Measurements from ENCODE around the gene TEP1.

DNA sequence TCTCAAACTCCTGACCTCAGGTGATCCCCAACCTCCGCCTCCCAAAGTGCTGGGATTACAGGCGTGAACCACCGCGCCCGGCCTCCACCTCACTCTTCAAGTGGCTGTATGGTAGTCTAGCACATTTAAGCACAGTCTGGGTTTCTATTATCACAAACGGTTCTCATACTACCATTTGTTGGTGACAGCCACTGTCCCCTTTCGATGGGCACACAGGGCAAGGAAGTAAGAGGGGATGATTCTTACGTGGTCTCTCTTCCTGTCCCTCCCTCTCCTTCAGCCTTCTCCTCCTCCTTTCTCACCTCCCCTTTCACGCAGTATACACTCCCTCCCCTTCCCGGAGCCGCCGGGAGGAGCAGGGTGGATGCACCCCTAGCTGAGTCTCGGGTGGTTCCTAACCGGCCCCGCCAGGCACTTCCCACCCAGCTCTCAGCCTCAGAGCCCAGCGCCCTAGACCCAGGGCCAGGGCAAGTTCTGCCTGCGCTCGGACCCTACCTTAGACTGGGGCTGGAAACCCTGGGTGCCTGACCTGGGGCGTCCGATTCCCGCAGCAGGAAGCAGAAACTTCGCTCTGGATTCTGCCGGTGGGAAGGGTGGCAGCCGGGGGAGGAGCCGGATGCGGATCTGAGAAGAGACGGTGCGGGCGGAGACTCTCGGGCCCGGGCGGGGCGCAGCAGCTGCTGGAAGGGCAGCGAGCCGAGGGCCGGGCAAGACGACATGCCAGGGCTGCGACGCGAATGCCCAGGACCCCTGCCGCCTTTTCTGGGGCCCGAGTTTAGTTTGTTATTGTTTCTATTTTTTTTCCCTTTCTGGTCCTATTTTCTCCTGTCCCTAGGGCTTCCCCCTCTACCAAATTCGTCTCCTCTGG is at the start of gene TEP1:
- TF ChIP-seq EZH2 (IDR thresholded peaks at IDR 0.05; ENCODE audit: borderline replicate concordance, insufficient read depth, low read length, poor library complexity, severe bottlenecking) (no peak), POLR2AphosphoS5 (IDR thresholded peaks at IDR 0.05) (peak; percentile 29), TAF1 (IDR thresholded peaks at IDR 0.05; ENCODE audit: low read depth) (no peak)
- TF ChIP-seq, protein P1, sequence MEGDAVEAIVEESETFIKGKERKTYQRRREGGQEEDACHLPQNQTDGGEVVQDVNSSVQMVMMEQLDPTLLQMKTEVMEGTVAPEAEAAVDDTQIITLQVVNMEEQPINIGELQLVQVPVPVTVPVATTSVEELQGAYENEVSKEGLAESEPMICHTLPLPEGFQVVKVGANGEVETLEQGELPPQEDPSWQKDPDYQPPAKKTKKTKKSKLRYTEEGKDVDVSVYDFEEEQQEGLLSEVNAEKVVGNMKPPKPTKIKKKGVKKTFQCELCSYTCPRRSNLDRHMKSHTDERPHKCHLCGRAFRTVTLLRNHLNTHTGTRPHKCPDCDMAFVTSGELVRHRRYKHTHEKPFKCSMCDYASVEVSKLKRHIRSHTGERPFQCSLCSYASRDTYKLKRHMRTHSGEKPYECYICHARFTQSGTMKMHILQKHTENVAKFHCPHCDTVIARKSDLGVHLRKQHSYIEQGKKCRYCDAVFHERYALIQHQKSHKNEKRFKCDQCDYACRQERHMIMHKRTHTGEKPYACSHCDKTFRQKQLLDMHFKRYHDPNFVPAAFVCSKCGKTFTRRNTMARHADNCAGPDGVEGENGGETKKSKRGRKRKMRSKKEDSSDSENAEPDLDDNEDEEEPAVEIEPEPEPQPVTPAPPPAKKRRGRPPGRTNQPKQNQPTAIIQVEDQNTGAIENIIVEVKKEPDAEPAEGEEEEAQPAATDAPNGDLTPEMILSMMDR (IDR thresholded peaks at IDR 0.05; ENCODE audit: poor library complexity, severe bottlenecking): no peak
- TF ChIP-seq, protein P2, sequence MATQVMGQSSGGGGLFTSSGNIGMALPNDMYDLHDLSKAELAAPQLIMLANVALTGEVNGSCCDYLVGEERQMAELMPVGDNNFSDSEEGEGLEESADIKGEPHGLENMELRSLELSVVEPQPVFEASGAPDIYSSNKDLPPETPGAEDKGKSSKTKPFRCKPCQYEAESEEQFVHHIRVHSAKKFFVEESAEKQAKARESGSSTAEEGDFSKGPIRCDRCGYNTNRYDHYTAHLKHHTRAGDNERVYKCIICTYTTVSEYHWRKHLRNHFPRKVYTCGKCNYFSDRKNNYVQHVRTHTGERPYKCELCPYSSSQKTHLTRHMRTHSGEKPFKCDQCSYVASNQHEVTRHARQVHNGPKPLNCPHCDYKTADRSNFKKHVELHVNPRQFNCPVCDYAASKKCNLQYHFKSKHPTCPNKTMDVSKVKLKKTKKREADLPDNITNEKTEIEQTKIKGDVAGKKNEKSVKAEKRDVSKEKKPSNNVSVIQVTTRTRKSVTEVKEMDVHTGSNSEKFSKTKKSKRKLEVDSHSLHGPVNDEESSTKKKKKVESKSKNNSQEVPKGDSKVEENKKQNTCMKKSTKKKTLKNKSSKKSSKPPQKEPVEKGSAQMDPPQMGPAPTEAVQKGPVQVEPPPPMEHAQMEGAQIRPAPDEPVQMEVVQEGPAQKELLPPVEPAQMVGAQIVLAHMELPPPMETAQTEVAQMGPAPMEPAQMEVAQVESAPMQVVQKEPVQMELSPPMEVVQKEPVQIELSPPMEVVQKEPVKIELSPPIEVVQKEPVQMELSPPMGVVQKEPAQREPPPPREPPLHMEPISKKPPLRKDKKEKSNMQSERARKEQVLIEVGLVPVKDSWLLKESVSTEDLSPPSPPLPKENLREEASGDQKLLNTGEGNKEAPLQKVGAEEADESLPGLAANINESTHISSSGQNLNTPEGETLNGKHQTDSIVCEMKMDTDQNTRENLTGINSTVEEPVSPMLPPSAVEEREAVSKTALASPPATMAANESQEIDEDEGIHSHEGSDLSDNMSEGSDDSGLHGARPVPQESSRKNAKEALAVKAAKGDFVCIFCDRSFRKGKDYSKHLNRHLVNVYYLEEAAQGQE (IDR thresholded peaks at IDR 0.05; ENCODE audit: borderline replicate concordance): no peak

All from neural cell (in vitro differentiated cells).